Tibial nerve (tissue), 4 donors: ENCODE results near the gene SHISAL1.

Source experiments
- CTCF ChIP-seq, 5 experiments: fragments of 200-600 bp in 3 of 5; fragments of 450-650 bp in 2 of 5; sonication (generic) in 3 of 5; IDR thresholded peaks; one replicate each; pipeline ENCODE4 v1.5.1; 2016 to 2019; ENCODE audit warnings: antibody characterized with exemption in 5 of 5, mild to moderate bottlenecking in 3 of 5, moderate library complexity in 2 of 5
- EP300 ChIP-seq, 2 donors: sonication (generic); formaldehyde crosslinking; IDR thresholded peaks; one replicate each; pipeline ENCODE4 v1.6.1; 2017; ENCODE audit warnings: antibody characterized with exemption in 2 of 2, mild to moderate bottlenecking in 1 of 2

GRCh38 chr22:44249376-44250147 lies 63.2 kb downstream of the SHISAL1 start:
- TF ChIP-seq EP300 (IDR thresholded peaks at IDR 0.05) (no peak), CTCF (IDR thresholded peaks at IDR 0.05) (no peak)
